Epithelial cell of prostate (primary cell): ENCODE measurements around the gene BUB1.
A peak's percentile ranks its signal among the peaks of the same experiment; 100 is the strongest.
"Not testable (repeated sequence)": the region's sequence is repeated elsewhere in the genome, so short reads cannot be mapped to it uniquely, and the experiment has no call there.

Experiments
- DNase-seq: peaks from one replicate; pipeline ENCODE4 v3.0.0-alpha.2; 2011; ENCODE audit warnings: low read depth, low spot score
- H3K27ac ChIP-seq: fragments of 450-650 bp; 2 replicates; pipeline ENCODE4 v1.5.1; 2017; ENCODE audit warnings: mild to moderate bottlenecking

Gene BUB1

GRCh38 chr2:110677530-110678456, at the start of gene BUB1:
BUB1 (minus strand) TSS chr2:110678063; CDS start chr2:110677995, 68 bp downstream.
- H3K27ac ChIP-seq = peak within 1 kb of the TSS; percentile 50
- peak; percentile 79 for DNase-seq

GRCh38 chr2:110726285-110726684, 48.4 kb upstream of the BUB1 start:
- no peak overlapping the region for H3K27ac ChIP-seq
- no peak for DNase-seq

- no peak overlapping the region for H3K27ac ChIP-seq
- DNase-seq = no peak
Measured at GRCh38 chr2:110725859-110726258, 48.0 kb upstream of the BUB1 start.

- no peak overlapping the region for H3K27ac ChIP-seq
- no peak for DNase-seq
Measured at GRCh38 chr2:110725370-110725769, 47.5 kb upstream of the BUB1 start.

GRCh38 chr2:110724820-110725219, 47.0 kb upstream of the BUB1 start:
- H3K27ac ChIP-seq = no peak overlapping the region
- no peak for DNase-seq

GRCh38 chr2:110720547-110720946, 42.7 kb upstream of the BUB1 start:
- no peak for DNase-seq
- no peak overlapping the region for H3K27ac ChIP-seq

- no peak for DNase-seq
- no peak overlapping the region for H3K27ac ChIP-seq
Measured at GRCh38 chr2:110718990-110719389, 41.1 kb upstream of the BUB1 start.

- DNase-seq = no peak
- no peak overlapping the region for H3K27ac ChIP-seq
Measured at GRCh38 chr2:110718382-110718781, 40.5 kb upstream of the BUB1 start.

- H3K27ac ChIP-seq = no peak overlapping the region
- no peak for DNase-seq
Measured at GRCh38 chr2:110717734-110718133, 39.9 kb upstream of the BUB1 start.

- H3K27ac ChIP-seq = no peak overlapping the region
- no peak for DNase-seq
Measured at GRCh38 chr2:110716959-110717645, 39.2 kb upstream of the BUB1 start.

- DNase-seq = no peak
- no peak overlapping the region for H3K27ac ChIP-seq
Measured at GRCh38 chr2:110714452-110715224, 36.8 kb upstream of the BUB1 start.

GRCh38 chr2:110713513-110714362, 35.9 kb upstream of the BUB1 start:
- peak overlapping the region; percentile 37 for H3K27ac ChIP-seq
- DNase-seq = peak; percentile 29

- no peak overlapping the region for H3K27ac ChIP-seq
- DNase-seq = no peak
Measured at GRCh38 chr2:110712737-110713136, 34.9 kb upstream of the BUB1 start.

- H3K27ac ChIP-seq = no peak overlapping the region
- no peak for DNase-seq
Measured at GRCh38 chr2:110708455-110708854, 30.6 kb upstream of the BUB1 start.

GRCh38 chr2:110707386-110707965, 29.6 kb upstream of the BUB1 start:
- DNase-seq = no peak
- no peak overlapping the region for H3K27ac ChIP-seq

GRCh38 chr2:110702514-110703380, 24.9 kb upstream of the BUB1 start:
- DNase-seq = no peak
- H3K27ac ChIP-seq = no peak overlapping the region

- H3K27ac ChIP-seq, DNase-seq: not testable (repeated sequence)
Measured at GRCh38 chr2:110698253-110698652, 20.4 kb upstream of the BUB1 start.

- DNase-seq, H3K27ac ChIP-seq: not testable (repeated sequence)
Measured at GRCh38 chr2:110695146-110695898, 17.5 kb upstream of the BUB1 start.
